Smooth muscle cell (in vitro differentiated cells): ENCODE data around the gene CD6. TPM values are rescaled to one million over a fixed set of nuclear protein-coding genes. Genes with fewer than 3 reads are reported as not detected.

Source experiments
- DNase-seq: peaks from one replicate; lab custom pipeline; 2025; ENCODE audit not compliant: unreplicated experiment; lab: John Stamatoyannopoulos, UW
- H2AFZ ChIP-seq: fragments of 200-600 bp; sonication (generic); 2 replicates; pipeline ENCODE4 v1.6.0; 2016; ENCODE audit warnings: antibody characterized with exemption, low read depth, mild to moderate bottlenecking
- H3F3A ChIP-seq: fragments of 200-600 bp; sonication (generic); 2 replicates; pipeline ENCODE4 v1.6.0; 2017; ENCODE audit warnings: antibody characterized with exemption, low read depth
- H3K27ac ChIP-seq: fragments of 200-600 bp; sonication (generic); 2 replicates; pipeline ENCODE4 v1.5.1; 2016; ENCODE audit warnings: low read depth, mild to moderate bottlenecking
- H3K27me3 ChIP-seq: fragments of 200-600 bp; sonication (generic); 2 replicates; pipeline ENCODE4 v1.6.1; 2016; ENCODE audit warnings: low read depth, mild to moderate bottlenecking
- H3K36me3 ChIP-seq: fragments of 200-600 bp; sonication (generic); 2 replicates; pipeline ENCODE4 v1.5.1; 2016; ENCODE audit warnings: low read depth
- H3K4me1 ChIP-seq: fragments of 200-600 bp; sonication (generic); 2 replicates; pipeline ENCODE4 v1.5.1; 2016; ENCODE audit warnings: low read depth
- H3K4me2 ChIP-seq: fragments of 200-600 bp; sonication (generic); 2 replicates; pipeline ENCODE4 v1.6.0; 2016; ENCODE audit warnings: mild to moderate bottlenecking
- H3K4me3 ChIP-seq: fragments of 200-600 bp; sonication (generic); 2 replicates; pipeline ENCODE4 v1.5.1; 2016; ENCODE audit warnings: mild to moderate bottlenecking
- H3K79me2 ChIP-seq: fragments of 200-600 bp; sonication (generic); 2 replicates; pipeline ENCODE4 v1.6.0; 2016; ENCODE audit warnings: low read depth, mild to moderate bottlenecking
- H3K9ac ChIP-seq: fragments of 200-600 bp; sonication (generic); 2 replicates; pipeline ENCODE4 v1.6.0; 2016; ENCODE audit warnings: low read depth
- H3K9me3 ChIP-seq: fragments of 200-600 bp; sonication (generic); replicated peaks from 2 replicates; pipeline ENCODE4 v1.5.1; 2016; ENCODE audit warnings: low read depth
- H4K20me1 ChIP-seq: fragments of 200-600 bp; sonication (generic); 2 replicates; pipeline ENCODE4 v1.6.0; 2016; ENCODE audit warnings: low read depth
- WGBS: methylation state at CpG from one replicate; pipeline ENCODE4 v1.1.7; 2016; ENCODE audit warnings: low lambda C conversion rate; 5-methylcytosine and 5-hydroxymethylcytosine counted together
- polyA plus RNA-seq: library from polyadenylated mRNA; unstranded; fragments of >200 nt; fragmentation: Nextera tagmentation; extraction: Ambion mirVana; gene quantifications from 2 replicates; pipeline ENCODE4 v1.2.1, GENCODE V29; 2016
- total RNA-seq: library from RNA; depleted of rRNA; stranded (reverse); fragments of >200 nt; gene quantifications from 2 replicates; pipeline ENCODE4 v1.2.3, GENCODE V29; 2014
- TF ChIP-seq, protein P1 (sequence below): fragments of 200-600 bp; sonication (generic); IDR thresholded peaks from 2 replicates; pipeline ENCODE4 v1.5.1; 2017; ENCODE audit warnings: borderline replicate concordance, mild to moderate bottlenecking, antibody characterized with exemption; ENCODE audit not compliant: insufficient read depth, poor library complexity, severe bottlenecking

The CD6 gene
- total and polyA plus RNA-seq, 2 experiments from 2014 or later = 0.27 TPM; not detected in 1

DNA sequence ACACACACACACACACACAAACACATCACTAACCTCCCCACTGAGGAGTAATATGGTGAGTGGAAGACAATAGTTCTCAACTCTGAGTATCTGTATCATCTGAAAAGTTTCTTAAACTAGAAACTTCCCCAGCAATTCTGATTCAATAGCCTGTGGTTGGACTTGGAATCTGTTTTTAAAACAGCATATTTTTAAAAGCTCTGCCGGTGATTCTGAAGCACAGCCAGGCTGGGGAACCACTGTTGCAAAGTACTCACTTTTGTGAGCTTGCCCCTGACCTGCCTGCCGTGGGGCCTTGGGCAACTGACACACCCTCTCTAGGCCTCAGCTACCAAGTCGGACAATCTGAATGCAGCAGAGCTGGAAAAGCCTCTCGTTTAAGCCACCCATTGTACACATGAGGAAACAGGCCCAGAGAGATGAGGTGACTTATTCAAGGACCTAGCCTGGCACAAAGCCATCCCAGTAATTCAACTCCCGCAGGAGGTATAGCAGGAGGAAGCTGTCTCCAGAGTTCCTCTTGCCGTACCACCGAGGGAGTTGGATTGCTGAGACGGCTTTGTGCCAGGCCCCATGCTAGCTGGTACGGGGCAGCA, 28.4 kb upstream of the CD6 start:
- Histone ChIP-seq H3K4me3 (no peak overlapping the region), H3K27ac (no peak overlapping the region), H4K20me1 (no peaks in the 10 kb centered on the region), H3K4me1 (no peaks in the 10 kb centered on the region), H3K9me3 (no peaks in the 10 kb centered on the region), H3F3A (no peaks in the 10 kb centered on the region), H3K4me2 (no peak overlapping the region), H3K79me2 (no peaks in the 10 kb centered on the region), H3K36me3 (no peaks in the 10 kb centered on the region), H3K9ac (no peak overlapping the region), H3K27me3 (no peaks in the 10 kb centered on the region), H2AFZ (no peak overlapping the region)
- DNase-seq = no peak
- TF ChIP-seq, protein P1, sequence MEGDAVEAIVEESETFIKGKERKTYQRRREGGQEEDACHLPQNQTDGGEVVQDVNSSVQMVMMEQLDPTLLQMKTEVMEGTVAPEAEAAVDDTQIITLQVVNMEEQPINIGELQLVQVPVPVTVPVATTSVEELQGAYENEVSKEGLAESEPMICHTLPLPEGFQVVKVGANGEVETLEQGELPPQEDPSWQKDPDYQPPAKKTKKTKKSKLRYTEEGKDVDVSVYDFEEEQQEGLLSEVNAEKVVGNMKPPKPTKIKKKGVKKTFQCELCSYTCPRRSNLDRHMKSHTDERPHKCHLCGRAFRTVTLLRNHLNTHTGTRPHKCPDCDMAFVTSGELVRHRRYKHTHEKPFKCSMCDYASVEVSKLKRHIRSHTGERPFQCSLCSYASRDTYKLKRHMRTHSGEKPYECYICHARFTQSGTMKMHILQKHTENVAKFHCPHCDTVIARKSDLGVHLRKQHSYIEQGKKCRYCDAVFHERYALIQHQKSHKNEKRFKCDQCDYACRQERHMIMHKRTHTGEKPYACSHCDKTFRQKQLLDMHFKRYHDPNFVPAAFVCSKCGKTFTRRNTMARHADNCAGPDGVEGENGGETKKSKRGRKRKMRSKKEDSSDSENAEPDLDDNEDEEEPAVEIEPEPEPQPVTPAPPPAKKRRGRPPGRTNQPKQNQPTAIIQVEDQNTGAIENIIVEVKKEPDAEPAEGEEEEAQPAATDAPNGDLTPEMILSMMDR = no peak
- WGBS = 81% methylated on average over 9 of the region's 9 CpGs

DNA sequence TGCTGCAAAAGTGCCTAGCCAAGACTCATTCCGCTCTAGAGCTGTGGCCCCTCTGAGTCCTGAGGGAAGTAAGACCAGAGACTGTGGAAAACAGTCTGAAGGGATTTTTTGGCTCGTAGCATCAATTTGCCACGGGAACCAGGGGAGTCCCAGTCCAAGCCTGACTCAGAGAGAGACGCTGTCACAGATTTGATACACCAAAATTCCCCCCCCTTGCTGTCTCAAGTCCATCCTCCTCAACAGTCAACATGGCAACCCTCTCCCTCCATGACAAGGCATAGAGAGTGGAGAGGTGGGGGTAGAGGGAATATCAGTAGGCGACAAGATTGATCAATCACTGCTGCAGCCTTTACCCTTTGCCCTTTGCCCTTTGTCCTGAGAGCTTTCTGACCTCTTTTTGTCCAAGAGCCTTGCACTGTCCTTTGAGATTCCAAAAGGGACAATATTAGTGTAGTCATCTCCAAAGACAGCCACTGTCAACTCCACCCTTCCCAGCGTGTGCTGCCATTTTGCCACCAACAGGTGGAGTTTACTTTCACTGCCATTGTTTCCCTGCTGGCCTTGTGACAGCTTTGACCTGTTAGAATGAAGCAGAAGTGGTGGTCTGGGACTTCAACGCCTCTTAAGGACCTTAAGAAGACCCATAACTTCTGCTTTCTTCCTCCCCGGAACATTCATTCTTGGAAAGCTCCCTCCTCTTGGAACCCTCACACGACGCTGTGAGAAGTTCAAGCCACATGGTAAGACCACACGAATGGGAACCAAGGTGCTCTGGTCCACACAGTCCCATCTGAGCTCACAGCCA, 26.8 kb upstream of the CD6 start:
- no peak overlapping the region for H3K4me2 ChIP-seq
- no peaks in the 10 kb centered on the region for H4K20me1 ChIP-seq
- no peak overlapping the region for H3K27ac ChIP-seq
- TF ChIP-seq, protein P1 = peak; percentile 16
- no peak overlapping the region for H2AFZ ChIP-seq
- H3K9me3 ChIP-seq = no peaks in the 10 kb centered on the region
- DNase-seq = no peak
- peaks cover 11% of the 10 kb centered on the region for H3K27me3 ChIP-seq
- no peak overlapping the region for H3K9ac ChIP-seq
- no peaks in the 10 kb centered on the region for H3K79me2 ChIP-seq
- H3F3A ChIP-seq = no peaks in the 10 kb centered on the region
- WGBS = 86% methylated on average over 11 of the region's 11 CpGs
- H3K4me3 ChIP-seq = no peak overlapping the region
- no peaks in the 10 kb centered on the region for H3K4me1 ChIP-seq
- H3K36me3 ChIP-seq = no peaks in the 10 kb centered on the region

DNA sequence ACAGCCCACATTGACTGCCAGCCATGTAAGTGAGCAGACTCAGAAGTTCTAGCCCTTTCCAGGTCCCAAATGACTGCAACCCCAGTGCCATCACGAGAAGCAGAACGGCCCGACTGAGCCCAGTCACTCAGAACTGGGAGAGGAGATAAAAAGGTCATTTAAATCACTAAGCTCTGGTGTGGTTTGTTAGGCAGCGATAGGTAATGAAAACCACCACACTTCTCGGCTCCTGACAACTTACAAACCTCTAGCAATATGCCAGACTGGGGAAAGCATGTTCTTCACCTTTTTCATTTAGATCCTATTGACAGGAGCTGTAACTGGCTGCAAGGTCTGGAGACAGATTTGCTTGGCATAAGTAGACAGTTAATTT, 26.2 kb upstream of the CD6 start:
- Histone ChIP-seq H3K9ac (no peak overlapping the region), H3K27me3 (peaks cover 17% of the 10 kb centered on the region), H3K79me2 (no peaks in the 10 kb centered on the region), H4K20me1 (no peaks in the 10 kb centered on the region), H3F3A (no peaks in the 10 kb centered on the region), H3K27ac (no peak overlapping the region), H3K4me2 (no peak overlapping the region), H2AFZ (no peak overlapping the region), H3K4me1 (no peaks in the 10 kb centered on the region), H3K36me3 (no peaks in the 10 kb centered on the region), H3K9me3 (no peaks in the 10 kb centered on the region), H3K4me3 (no peak overlapping the region)
- DNase-seq = no peak
- TF ChIP-seq, protein P1 = no peak
- 82% methylated on average over 5 of the region's 5 CpGs for WGBS
